NT2/D1 (cell line): ENCODE measurements around the gene STK31.
"Not testable (repeated sequence)": the region's sequence is repeated elsewhere in the genome, so short reads cannot be mapped to it uniquely, and the experiment has no call there.

Source experiments
- DNase-seq: peaks from one replicate; pipeline ENCODE4 v3.0.0-alpha.2; 2011; ENCODE audit warnings: low read depth, low spot score
- H3K27me3 ChIP-seq: 2 replicates; pipeline ENCODE4 v1.6.0; 2011; ENCODE audit warnings: mild to moderate bottlenecking; ENCODE audit not compliant: insufficient read length, insufficient read depth
- H3K36me3 ChIP-seq: 2 replicates; pipeline ENCODE4 v1.6.1; 2011; ENCODE audit warnings: mild to moderate bottlenecking, low read length, mixed read lengths; ENCODE audit not compliant: insufficient read depth, insufficient read length
- H3K4me1 ChIP-seq: 2 replicates; pipeline ENCODE4 v1.5.1; 2011; ENCODE audit not compliant: insufficient read depth, insufficient read length
- H3K4me3 ChIP-seq: 2 replicates; pipeline ENCODE4 v1.5.1; 2011; ENCODE audit warnings: low read depth; ENCODE audit not compliant: insufficient read length
- H3K9ac ChIP-seq: 2 replicates; pipeline ENCODE4 v1.6.0; 2011; ENCODE audit warnings: low read depth; ENCODE audit not compliant: insufficient read length
- H3K9me3 ChIP-seq: 2 replicates; pipeline ENCODE4 v1.5.1; 2011; ENCODE audit warnings: mild to moderate bottlenecking, low read length; ENCODE audit not compliant: insufficient read depth
- SUZ12 ChIP-seq: IDR thresholded peaks from 2 replicates; pipeline ENCODE4 v1.6.1; 2011; ENCODE audit not compliant: insufficient read length, insufficient read depth; ENCODE audit errors: extremely low read depth
- YY1 ChIP-seq: IDR thresholded peaks from 2 replicates; pipeline ENCODE4 v1.6.1; 2011; ENCODE audit not compliant: insufficient read length, insufficient read depth
- ZNF274 ChIP-seq: IDR thresholded peaks from 2 replicates; pipeline ENCODE4 v1.6.1; 2011; ENCODE audit warnings: mild to moderate bottlenecking, low read depth, low read length

Gene STK31

DNA sequence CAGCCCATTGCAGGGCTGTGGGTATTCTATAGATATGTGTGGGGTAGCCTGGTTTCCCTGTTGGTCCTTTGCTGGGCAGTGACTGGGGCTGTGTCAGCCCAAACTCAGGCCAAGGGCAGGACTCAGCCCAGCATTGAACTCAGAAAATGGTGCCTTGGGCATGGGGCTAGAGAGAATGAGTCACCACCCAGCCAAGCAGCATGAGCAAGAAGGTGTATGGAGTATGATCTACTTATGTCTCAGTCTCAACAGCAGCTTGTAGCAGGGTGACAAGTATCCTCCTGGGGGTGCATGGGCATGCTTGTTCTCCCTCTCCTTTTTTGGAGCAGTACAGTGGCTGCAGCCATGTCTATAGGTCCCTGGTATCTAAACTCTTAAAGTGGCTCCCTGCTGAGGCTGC is 32.0 kb downstream of the STK31 start:
- Histone ChIP-seq H3K36me3 (no peaks in the 10 kb centered on the region), H3K27me3 (no peaks in the 10 kb centered on the region), H3K4me1 (no peaks in the 10 kb centered on the region), H3K4me3 (no peak overlapping the region), H3K9me3 (peaks cover 36% of the 10 kb centered on the region), H3K9ac (no peak overlapping the region)
- TF ChIP-seq ZNF274 (no peak), SUZ12 (no peak), YY1 (no peak)
- DNase-seq, result no peak

DNA sequence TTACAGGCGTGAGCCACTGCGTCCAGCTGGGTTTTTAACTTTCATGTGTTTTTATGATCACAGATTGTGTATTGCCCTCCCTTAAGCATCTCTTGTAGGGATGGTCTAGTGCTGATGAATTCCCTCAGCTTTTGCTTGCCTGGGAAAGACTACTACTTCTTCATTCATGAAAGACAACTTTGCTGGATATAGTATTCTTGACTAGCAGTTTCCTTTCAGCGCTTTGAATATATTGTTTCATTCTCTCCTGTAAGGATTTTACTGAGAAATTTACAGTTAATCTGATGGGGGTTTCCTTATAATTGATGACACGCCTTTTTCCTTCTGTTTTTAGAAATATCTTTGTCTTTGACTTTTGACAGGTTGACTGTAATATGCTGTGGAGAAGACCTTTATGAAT is 33.2 kb downstream of the STK31 start:
- no peak for DNase-seq
- Histone ChIP-seq H3K4me1 (no peaks in the 10 kb centered on the region), H3K9me3 (peaks cover 36% of the 10 kb centered on the region)

DNA sequence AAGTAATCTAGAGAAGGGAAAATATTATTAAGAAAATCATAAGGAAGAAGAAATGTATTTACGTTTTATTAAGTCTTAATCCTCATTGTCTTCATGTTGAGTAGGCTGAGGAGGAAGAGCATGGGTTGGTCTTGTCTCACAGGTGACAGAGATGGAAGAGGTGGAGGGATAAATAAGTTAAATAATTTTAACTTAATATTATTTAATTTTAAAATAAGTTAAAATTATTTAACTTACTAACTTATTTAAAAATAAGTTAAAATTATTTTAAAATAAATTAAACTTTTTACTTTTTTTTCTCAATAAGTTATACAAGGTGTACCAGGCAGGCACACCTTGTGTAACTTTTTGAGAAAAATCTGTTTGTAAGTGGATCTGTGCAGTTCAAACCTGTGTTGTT is 36.6 kb downstream of the STK31 start:
- TF ChIP-seq ZNF274 (no peak), YY1 (no peak), SUZ12 (no peak)
- H3K4me1 ChIP-seq, result no peaks in the 10 kb centered on the region
- no peak overlapping the region for H3K4me3 ChIP-seq
- no peak for DNase-seq
- H3K9ac ChIP-seq, result no peak overlapping the region
- no peaks in the 10 kb centered on the region for H3K27me3 ChIP-seq
- H3K9me3 ChIP-seq, result peaks cover 35% of the 10 kb centered on the region
- H3K36me3 ChIP-seq, result no peaks in the 10 kb centered on the region

More for the DNA sequence above, 33.2 kb downstream of the STK31 start:
- Histone ChIP-seq H3K36me3 (no peaks in the 10 kb centered on the region), H3K9ac (no peak overlapping the region), H3K27me3 (no peaks in the 10 kb centered on the region), H3K4me3 (no peak overlapping the region)
- TF ChIP-seq SUZ12 (no peak), ZNF274 (no peak), YY1 (no peak)

DNA sequence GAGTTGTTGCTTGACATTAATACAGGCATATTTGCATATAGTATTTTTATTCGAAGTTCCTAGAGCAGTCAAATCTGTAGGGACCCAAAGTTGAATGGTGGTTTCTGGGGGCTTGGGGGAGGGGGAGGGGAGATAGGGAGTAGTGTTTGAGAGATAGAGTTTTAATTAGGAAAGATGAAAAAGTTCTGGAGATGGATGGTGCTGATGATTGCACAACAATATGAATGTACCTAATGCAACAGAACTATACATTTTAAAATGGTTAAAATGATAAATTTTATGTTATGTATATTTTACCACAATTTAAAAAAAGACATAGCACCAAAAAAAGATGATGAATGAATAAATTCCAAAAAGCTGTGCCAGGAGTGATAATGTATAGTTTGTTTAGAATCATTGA is 41.8 kb downstream of the STK31 start:
- Histone ChIP-seq H3K9ac (no peak overlapping the region), H3K36me3 (no peaks in the 10 kb centered on the region), H3K27me3 (no peaks in the 10 kb centered on the region), H3K9me3 (no peaks in the 10 kb centered on the region), H3K4me3 (no peak overlapping the region), H3K4me1 (no peaks in the 10 kb centered on the region)
- TF ChIP-seq ZNF274, result no peak
- TF ChIP-seq SUZ12, result no peak
- TF ChIP-seq YY1, result no peak
- no peak for DNase-seq

DNA sequence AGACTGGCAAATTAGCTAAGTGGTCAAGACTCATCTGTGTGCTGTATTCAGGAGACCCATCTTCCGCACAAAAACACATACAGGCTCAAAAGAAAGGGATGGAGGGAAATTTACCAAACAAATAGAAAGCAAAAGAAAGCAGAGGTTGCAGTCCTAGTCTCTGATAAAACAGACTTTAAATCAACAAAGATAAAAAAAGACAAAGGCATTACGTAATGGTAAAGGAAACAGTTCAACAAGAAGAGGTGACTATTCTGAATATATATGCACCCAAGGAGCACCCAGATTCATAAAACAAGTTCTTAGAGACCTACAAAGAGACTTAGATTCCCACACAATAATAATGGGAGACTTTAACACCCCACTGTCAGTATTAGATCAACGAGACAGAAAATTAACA is 48.8 kb downstream of the STK31 start:
- H3K9me3 ChIP-seq, H3K27me3 ChIP-seq, H3K9ac ChIP-seq, H3K36me3 ChIP-seq, H3K4me3 ChIP-seq, H3K4me1 ChIP-seq, DNase-seq: not testable (repeated sequence)

GRCh38 chr7:23759671-23760391 is 49.8 kb downstream of the STK31 start:
- Histone ChIP-seq H3K4me1 (no peaks in the 10 kb centered on the region), H3K9me3 (no peaks in the 10 kb centered on the region), H3K27me3 (no peaks in the 10 kb centered on the region), H3K36me3 (no peaks in the 10 kb centered on the region), H3K4me3 (no peak overlapping the region), H3K9ac (no peak overlapping the region)
- TF ChIP-seq ZNF274 (no peak), YY1 (no peak), SUZ12 (no peak)
- DNase-seq, result no peak

DNA sequence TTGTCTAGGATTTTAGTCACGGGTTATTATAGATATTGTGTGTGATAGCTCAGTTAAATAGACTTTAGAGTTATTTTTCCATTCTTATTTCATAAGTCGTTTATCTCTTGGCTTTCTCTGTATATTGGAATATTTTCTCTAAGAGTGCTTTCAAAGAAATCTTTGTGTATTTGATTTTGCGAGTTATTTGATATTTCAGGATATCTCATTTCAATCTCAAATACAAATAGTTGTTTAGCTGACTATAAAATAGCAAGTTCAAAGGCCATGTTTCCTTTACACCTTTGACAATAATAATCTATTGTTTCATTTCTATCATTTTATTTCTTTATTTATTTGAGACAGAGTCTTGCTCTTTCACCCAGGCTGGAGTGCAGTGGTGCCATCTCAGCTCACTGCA is 55.9 kb downstream of the STK31 start:
- Histone ChIP-seq H3K4me1 (no peaks in the 10 kb centered on the region), H3K27me3 (no peaks in the 10 kb centered on the region), H3K9ac (no peak overlapping the region), H3K4me3 (no peak overlapping the region), H3K9me3 (no peaks in the 10 kb centered on the region), H3K36me3 (no peaks in the 10 kb centered on the region)
- DNase-seq, result no peak
- no peak for TF ChIP-seq ZNF274

- H3K27me3 ChIP-seq, result no peaks in the 10 kb centered on the region
- no peak overlapping the region for H3K9ac ChIP-seq
- DNase-seq, result no peak
- TF ChIP-seq YY1 (no peak), SUZ12 (no peak), ZNF274 (no peak)
- no peaks in the 10 kb centered on the region for H3K36me3 ChIP-seq
- H3K4me3 ChIP-seq, result no peak overlapping the region
- no peaks in the 10 kb centered on the region for H3K4me1 ChIP-seq
- no peaks in the 10 kb centered on the region for H3K9me3 ChIP-seq
These were observed 57.5 kb downstream of the STK31 start for GRCh38 chr7:23767514-23767913.
